HepG2 (cell line): ENCODE data around the gene RAD52.

Experiments used
- EP300 ChIP-seq, 3 experiments: sonication (generic) in 1 of 3; formaldehyde crosslinking in 1 of 3; IDR thresholded peaks; 2 replicates each; pipeline versions ENCODE4 v1.5.1 to v1.6.1; 2011 to 2020; ENCODE audit warnings: low read depth in 2 of 3, low read length in 2 of 3, borderline replicate concordance in 1 of 3, improper control_type of control experiment in 1 of 3, mild to moderate bottlenecking in 1 of 3, missing genetic modification reagents in 1 of 3, moderate library complexity in 1 of 3
- MED1 ChIP-seq: sonication (generic); formaldehyde crosslinking; IDR thresholded peaks from 2 replicates; pipeline ENCODE4 v1.4.0; 2020; ENCODE audit warnings: missing genetic modification reagents
- MTA3 ChIP-seq: sonication (generic); formaldehyde crosslinking; IDR thresholded peaks from 2 replicates; pipeline ENCODE4 v1.4.0; 2020; ENCODE audit warnings: missing genetic modification reagents
- NR2F1 ChIP-seq, 2 experiments: fragments of 450-650 bp in 1 of 2; formaldehyde crosslinking in 1 of 2; IDR thresholded peaks; 2 replicates each; pipeline versions ENCODE4 v1.5.0 to v1.6.1; 2016 to 2020; ENCODE audit warnings: mild to moderate bottlenecking in 1 of 2, missing compliant biosample characterization in 1 of 2, missing genetic modification reagents in 1 of 2, moderate library complexity in 1 of 2
- SP4 ChIP-seq: sonication (generic); formaldehyde crosslinking; IDR thresholded peaks from 2 replicates; pipeline ENCODE4 v1.8.1; 2023; ENCODE audit warnings: mild to moderate bottlenecking, missing genetic modification reagents
- XBP1 ChIP-seq: sonication (generic); formaldehyde crosslinking; IDR thresholded peaks from 2 replicates; pipeline ENCODE4 v1.5.0; 2020; ENCODE audit warnings: missing genetic modification reagents
- ZNF335 ChIP-seq: sonication (generic); formaldehyde crosslinking; IDR thresholded peaks from 2 replicates; pipeline ENCODE4 v1.4.0; 2020; ENCODE audit warnings: missing genetic modification reagents
- TF ChIP-seq, protein P1 (sequence below), 2 experiments: fragments of 450-650 bp in 1 of 2; sonication (generic) in 1 of 2; formaldehyde crosslinking; IDR thresholded peaks; 2 replicates each; pipeline versions ENCODE4 v1.5.0 to v1.8.0; 2020 to 2022; ENCODE audit warnings: mild to moderate bottlenecking in 1 of 2, missing genetic modification reagents in 1 of 2
- TF ChIP-seq, protein P2 (sequence below): sonication (generic); formaldehyde crosslinking; IDR thresholded peaks from 2 replicates; pipeline ENCODE4 v1.5.0; 2020; ENCODE audit warnings: mild to moderate bottlenecking, missing genetic modification reagents, moderate library complexity
- TF ChIP-seq, protein P3 (sequence below): sonication (generic); formaldehyde crosslinking; IDR thresholded peaks from 2 replicates; pipeline ENCODE4 v1.9.0; 2021; ENCODE audit warnings: missing genetic modification reagents, borderline replicate concordance

DNA sequence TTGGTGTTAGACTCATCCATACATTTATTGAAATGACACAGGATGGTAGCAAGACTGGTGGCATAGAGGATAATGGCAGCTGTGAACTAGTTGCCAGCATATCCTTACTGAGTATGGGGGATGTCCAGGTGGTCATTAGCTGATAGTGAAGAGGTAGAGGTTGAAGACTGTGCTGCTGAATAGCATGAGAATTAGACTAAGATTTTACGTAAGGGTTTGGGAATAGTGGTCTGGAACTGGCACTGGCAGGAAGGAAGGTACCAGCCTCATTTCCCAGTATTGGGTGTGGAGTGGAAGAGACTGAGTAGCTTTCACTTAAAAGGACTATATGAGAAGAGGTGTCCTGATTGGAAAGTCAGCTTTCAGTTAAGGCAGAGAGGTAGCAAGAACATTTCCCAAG lies 48.0 kb upstream of the RAD52 start:
- no peak for TF ChIP-seq SP4 (CRISPR knock-in tag)
- TF ChIP-seq, protein P1, sequence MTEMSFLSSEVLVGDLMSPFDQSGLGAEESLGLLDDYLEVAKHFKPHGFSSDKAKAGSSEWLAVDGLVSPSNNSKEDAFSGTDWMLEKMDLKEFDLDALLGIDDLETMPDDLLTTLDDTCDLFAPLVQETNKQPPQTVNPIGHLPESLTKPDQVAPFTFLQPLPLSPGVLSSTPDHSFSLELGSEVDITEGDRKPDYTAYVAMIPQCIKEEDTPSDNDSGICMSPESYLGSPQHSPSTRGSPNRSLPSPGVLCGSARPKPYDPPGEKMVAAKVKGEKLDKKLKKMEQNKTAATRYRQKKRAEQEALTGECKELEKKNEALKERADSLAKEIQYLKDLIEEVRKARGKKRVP (CRISPR knock-in tag; IDR thresholded peaks at IDR 0.05) = no peak
- TF ChIP-seq NR2F1 (CRISPR knock-in tag; IDR thresholded peaks at IDR 0.05) = no peak
- TF ChIP-seq, protein P2, sequence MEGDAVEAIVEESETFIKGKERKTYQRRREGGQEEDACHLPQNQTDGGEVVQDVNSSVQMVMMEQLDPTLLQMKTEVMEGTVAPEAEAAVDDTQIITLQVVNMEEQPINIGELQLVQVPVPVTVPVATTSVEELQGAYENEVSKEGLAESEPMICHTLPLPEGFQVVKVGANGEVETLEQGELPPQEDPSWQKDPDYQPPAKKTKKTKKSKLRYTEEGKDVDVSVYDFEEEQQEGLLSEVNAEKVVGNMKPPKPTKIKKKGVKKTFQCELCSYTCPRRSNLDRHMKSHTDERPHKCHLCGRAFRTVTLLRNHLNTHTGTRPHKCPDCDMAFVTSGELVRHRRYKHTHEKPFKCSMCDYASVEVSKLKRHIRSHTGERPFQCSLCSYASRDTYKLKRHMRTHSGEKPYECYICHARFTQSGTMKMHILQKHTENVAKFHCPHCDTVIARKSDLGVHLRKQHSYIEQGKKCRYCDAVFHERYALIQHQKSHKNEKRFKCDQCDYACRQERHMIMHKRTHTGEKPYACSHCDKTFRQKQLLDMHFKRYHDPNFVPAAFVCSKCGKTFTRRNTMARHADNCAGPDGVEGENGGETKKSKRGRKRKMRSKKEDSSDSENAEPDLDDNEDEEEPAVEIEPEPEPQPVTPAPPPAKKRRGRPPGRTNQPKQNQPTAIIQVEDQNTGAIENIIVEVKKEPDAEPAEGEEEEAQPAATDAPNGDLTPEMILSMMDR (CRISPR knock-in tag) = no peak
- TF ChIP-seq MTA3 = no peak
- no peak for TF ChIP-seq XBP1 (CRISPR knock-in tag)
- TF ChIP-seq, protein P3, sequence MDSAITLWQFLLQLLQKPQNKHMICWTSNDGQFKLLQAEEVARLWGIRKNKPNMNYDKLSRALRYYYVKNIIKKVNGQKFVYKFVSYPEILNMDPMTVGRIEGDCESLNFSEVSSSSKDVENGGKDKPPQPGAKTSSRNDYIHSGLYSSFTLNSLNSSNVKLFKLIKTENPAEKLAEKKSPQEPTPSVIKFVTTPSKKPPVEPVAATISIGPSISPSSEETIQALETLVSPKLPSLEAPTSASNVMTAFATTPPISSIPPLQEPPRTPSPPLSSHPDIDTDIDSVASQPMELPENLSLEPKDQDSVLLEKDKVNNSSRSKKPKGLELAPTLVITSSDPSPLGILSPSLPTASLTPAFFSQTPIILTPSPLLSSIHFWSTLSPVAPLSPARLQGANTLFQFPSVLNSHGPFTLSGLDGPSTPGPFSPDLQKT (CRISPR knock-in tag) = no peak
- TF ChIP-seq MED1 (CRISPR knock-in tag) = no peak
- no peak for TF ChIP-seq EP300 (IDR thresholded peaks at IDR 0.05; ENCODE audit: low read depth in 2 of 2, low read length in 2 of 2)
- TF ChIP-seq EP300 (CRISPR knock-in tag; IDR thresholded peaks at IDR 0.05; ENCODE audit: borderline replicate concordance) = no peak
- no peak for TF ChIP-seq ZNF335
